GM19238 (cell line): Measurements from ENCODE around the gene DNHD1.

ENCODE experiments used
- DNase-seq: peaks from one replicate; pipeline ENCODE4 v3.0.0; 2011; ENCODE audit warnings: low spot score; ENCODE audit not compliant: insufficient read length

The DNHD1 gene

DNA sequence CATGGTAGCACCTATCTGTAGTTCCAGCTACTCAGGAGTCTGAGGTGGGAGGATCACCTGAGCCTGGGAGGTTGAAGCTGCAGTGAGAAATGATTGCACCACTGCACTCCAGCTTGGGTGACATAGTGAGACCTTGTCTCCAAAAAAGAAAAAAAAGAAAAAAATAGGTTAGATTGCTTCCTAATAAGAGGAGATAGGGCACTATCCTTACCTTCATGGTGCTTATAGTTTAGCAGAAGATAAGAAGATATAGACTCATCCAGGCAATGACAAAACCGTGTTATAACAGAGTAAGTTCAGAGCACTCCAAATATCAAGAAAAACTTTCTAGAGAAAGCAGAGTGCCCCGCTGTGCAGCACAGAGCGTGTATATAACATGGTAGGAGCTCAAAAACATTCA lies 64.2 kb downstream of the DNHD1 start:
- DNase-seq: no peak

GRCh38 chr11:6563121-6563619 lies 66.1 kb downstream of the DNHD1 start:
- DNase-seq: no peak

GRCh38 chr11:6563667-6564066 lies 66.6 kb downstream of the DNHD1 start:
- DNase-seq: no peak

- no peak for DNase-seq
These were observed 68.2 kb downstream of the DNHD1 start for GRCh38 chr11:6565325-6565724.

- no peak for DNase-seq
These were observed 69.1 kb downstream of the DNHD1 start for GRCh38 chr11:6565988-6566703.

DNA sequence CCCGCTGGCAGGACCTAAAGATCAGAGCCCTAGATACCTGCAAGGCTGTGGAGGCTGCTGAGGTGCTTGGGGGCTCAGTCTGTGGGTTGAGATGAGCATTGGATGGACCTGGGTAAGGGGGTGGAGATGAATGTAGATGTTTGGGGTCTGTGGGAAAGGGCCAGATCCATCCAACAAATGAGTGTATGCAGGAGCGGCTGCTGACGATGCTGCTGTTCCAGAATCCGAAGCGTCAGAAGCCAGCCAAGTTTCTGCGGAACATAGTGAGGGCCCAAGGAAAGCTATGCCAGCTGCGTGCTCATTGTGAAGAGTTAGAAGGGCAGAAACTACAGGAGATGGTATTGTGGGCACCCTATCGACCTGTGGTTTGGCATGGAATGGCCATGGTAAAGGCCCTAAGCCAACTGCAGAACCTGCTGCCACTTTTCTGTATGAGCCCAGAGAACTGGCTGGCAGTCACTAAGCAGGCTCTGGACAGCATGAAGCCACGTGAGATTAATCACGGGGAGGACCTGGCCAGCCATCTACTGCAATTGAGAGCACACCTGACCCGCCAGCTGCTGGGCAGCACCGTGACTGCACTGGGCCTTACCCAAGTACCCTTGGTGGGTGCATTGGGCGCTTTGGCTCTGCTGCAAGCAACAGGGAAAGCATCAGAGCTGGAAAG lies 69.8 kb downstream of the DNHD1 start:
- no peak for DNase-seq

GRCh38 chr11:6567371-6567745 lies 70.3 kb downstream of the DNHD1 start:
- no peak for DNase-seq

- DNase-seq: no peak
These were observed 71.3 kb downstream of the DNHD1 start for GRCh38 chr11:6568191-6568918.

- no peak for DNase-seq
These were observed 72.6 kb downstream of the DNHD1 start for GRCh38 chr11:6569706-6570105.

- DNase-seq: no peak
These were observed 73.8 kb downstream of the DNHD1 start for GRCh38 chr11:6570691-6571427.

DNA sequence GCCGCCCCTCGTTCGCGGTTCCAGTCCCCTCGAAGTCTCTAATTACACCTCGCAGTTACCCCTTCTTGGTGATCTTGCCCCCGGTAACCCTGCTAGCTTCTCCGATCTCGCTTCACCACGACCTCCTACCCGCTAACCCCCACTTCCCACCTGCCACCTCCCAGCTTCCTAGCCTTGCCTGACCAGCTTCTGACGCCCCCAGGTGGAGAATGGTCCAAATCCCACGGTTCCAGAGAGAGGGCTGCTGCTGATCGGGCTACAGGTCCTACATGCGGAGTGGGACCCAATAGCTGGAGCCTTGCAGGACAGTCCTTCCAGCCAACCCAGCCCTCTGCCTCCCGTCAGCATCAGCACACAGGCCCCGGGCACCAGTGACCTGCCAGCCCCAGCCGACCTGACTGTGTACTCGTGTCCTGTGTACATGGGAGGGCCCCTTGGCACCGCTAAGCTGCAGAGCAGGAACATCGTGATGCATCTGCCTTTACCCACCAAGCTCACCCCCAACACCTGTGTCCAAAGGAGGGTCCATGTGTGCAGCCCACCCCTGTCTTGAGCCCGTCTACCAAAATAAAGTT lies 74.4 kb downstream of the DNHD1 start:
- DNase-seq: no peak

DNA sequence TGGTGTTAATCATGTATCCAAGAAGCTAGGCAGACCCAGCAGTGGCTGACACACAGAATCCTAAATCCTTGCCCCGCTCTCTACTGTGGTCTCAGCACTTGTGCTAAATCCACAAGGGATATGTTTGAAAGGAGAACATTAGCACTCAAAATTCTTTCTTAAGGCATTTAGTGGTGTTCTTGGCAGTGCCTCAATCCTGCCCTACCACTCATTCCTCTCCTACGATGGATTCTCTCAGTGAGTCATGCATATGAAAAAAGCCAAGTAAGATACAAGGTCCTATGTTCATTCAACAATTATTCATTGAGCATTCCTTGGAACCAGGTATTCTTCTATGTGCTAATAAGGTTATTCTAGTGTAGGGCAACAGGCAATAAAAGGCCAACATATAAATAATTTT lies 75.1 kb downstream of the DNHD1 start:
- DNase-seq: no peak

DNA sequence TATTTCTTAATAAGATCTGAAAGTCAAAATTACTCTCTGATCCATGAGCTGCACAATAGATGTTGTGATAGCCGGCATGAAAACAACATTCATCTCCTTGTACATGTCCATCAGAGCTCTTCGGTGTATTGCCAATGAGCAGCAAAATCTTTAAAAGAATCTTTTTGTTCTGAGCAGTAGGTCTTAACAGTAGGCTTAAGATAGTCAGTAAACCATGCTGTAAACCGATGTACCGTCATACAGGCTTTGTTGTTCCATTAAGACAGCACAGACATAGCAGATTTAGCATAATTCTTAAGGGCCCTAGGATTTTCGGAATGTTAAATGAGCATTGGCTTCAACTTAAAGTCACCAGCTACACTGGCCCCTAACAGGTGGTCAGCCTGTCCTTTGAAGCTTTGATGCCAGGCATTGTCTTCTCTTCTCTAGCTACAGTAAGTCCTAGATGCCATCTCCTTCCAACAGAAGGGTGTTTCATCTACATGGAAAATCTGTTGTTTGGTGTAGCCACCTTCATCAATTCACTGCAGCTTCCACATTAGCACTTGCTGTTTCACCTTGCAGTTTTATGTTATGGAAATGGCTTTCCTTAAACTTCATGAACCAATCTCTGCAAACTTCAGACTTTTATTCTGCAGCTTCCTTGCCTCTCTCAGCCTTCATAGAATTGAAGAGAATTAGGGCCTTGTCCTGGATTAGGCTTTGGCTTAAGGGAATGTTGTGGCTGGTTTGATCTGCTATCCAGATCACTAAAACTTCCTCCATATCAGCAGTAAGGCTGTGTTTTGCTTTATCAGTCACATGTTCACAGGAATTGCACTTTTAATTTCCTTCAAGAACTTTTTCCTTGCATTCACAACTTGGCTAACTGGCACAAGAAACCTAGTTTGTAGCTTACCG lies 78.0 kb downstream of the DNHD1 start:
- no peak for DNase-seq

DNA sequence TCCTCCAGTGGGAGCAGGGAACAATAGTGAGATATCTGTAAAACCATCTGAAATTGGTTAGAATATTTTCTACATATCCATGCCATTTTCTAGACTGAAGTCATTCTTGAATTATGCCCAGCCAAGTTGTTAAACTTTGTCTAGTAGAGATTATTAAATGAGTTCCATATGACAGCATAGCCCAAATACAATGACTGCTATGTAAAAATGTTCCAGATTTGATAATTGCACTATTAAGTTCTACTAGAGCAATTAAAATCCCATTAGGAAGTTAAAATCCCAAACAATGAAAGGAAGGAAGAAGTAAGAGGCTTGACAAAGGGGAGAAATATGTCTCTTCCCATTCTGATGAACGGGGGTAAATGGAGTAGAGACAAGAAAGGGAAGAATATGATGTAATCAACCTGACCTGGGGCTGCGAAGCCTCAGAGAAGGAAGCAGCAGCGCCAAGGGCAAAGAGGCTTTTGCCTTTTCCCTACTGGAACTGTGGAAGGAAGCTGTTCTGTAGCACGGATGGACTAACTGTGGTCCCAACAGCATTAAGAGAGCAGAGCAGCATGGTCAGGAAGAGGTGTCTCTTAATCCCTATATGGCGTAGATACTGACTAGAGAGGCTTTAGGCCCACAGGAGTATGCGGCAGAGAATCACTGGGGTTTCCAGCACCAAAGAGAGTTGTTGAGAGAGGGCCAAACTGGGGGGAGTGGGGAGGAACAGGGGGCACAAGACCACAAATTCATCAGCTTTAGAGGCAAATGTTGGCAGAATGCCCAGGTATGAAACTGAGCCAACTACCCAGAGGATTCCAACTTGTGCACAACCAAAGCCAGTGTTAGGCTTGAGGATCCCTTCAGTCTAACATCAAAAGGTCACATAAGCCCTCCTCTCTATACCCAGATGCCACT lies 79.6 kb downstream of the DNHD1 start:
- no peak for DNase-seq

GRCh38 chr11:6578134-6578533 lies 81.1 kb downstream of the DNHD1 start:
- DNase-seq: no peak

DNA sequence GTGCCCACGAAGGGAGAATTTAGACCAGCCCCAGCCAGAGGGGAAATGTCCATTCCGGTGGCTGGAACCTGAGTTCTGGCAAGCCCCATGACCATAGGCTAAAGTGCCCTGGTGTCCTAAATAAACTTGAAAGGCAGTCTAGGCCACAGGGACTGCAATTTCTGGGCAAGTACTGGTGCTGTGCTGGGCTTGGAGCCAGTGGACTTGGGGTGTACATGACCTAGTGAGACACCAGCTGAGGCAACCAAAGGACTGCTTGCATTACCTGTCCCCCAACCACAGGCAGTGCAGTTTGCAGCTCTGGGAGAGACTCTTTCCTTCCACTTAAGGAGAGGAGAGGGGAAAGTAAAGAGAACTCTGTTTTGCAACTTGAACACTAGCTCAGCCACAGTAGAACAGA lies 82.6 kb downstream of the DNHD1 start:
- no peak for DNase-seq

DNA sequence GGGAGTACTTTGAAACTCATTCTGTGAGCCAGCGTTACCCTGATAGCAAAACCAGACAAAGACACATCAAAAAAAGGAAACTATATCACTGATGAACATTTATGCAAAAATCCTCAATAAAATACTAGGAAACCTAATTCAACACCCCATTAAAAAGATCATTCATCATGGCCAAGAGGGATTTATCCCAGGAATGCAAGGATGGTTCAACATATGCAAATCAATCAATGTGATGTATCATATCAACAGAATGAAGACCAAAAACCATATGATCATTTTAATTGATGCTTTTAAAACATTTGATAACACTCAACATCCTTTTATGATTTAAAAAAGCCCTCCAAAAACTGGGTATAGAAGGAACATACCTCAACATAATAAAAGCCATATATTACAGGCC lies 86.5 kb downstream of the DNHD1 start:
- no peak for DNase-seq

DNA sequence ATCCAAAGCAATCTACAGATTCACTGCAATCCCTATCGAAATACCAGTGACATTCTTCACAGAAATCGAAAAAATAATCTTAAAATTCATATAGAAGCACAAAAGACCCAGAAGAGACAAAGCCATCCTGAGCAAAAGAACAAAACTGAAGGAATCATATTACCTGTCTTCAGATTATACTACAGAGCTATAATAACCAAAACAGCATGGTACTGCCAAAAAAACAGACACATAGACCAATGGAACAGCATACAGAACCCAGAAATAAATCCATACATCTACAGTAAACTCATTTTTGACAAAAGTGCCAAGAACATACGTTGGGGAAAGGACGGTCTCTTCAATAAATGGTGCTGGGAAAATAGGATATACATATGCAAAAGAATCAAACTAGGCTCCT lies 87.4 kb downstream of the DNHD1 start:
- DNase-seq: no peak
